SK-N-SH treated with all-trans-retinoic acid at 6 μM for 48 hours (cell line): ENCODE data around the gene SCLT1.

Experiments used
- ATAC-seq: fragments of 200-7000 bp; cut with Tn5 transposase; 3 replicates; pipeline ENCODE4 v1.9.1; 2020; ENCODE audit warnings: mild to moderate bottlenecking, moderate library complexity
- ARNTL ChIP-seq: fragments of 450-650 bp; formaldehyde crosslinking; IDR thresholded peaks from 2 replicates; pipeline ENCODE4 v1.5.0; 2020; ENCODE audit warnings: low read depth, mild to moderate bottlenecking, moderate library complexity, borderline replicate concordance
- BACH2 ChIP-seq: fragments of 250-450 bp; sonication (Bioruptor Pico); IDR thresholded peaks from 2 replicates; pipeline ENCODE4 v1.9.0; 2021; ENCODE audit warnings: mild to moderate bottlenecking, borderline replicate concordance
- CSDC2 ChIP-seq: fragments of 250-450 bp; sonication (Bioruptor Pico); IDR thresholded peaks from 2 replicates; pipeline ENCODE4 v1.5.0; 2020; ENCODE audit warnings: mild to moderate bottlenecking, moderate library complexity
- GLIS3 ChIP-seq: fragments of 250-450 bp; sonication (Bioruptor Pico); IDR thresholded peaks from 2 replicates; pipeline ENCODE4 v1.5.0; 2020; ENCODE audit warnings: mild to moderate bottlenecking, moderate library complexity
- ISL1 ChIP-seq: fragments of 250-450 bp; sonication (Bioruptor Pico); IDR thresholded peaks from 2 replicates; pipeline ENCODE4 v2.1.2; 2022; ENCODE audit warnings: mild to moderate bottlenecking, moderate library complexity
- OSR1 ChIP-seq: fragments of 250-450 bp; sonication (Bioruptor Pico); IDR thresholded peaks from 2 replicates; pipeline ENCODE4 v1.8.0; 2022; ENCODE audit warnings: moderate library complexity, mild to moderate bottlenecking, inconsistent platforms
- PPARA ChIP-seq: fragments of 250-450 bp; sonication (Bioruptor Pico); IDR thresholded peaks from 2 replicates; pipeline ENCODE4 v1.5.0; 2020; ENCODE audit warnings: mild to moderate bottlenecking, borderline replicate concordance
- RARB ChIP-seq: fragments of 250-450 bp; sonication (Bioruptor Pico); IDR thresholded peaks from 2 replicates; pipeline ENCODE4 v1.8.0; 2021; ENCODE audit warnings: mild to moderate bottlenecking, moderate library complexity
- SNAI2 ChIP-seq: fragments of 250-450 bp; sonication (Bioruptor Pico); IDR thresholded peaks from 2 replicates; pipeline ENCODE4 v1.5.0; 2020; ENCODE audit warnings: mild to moderate bottlenecking, moderate library complexity
- TCF4 ChIP-seq: fragments of 250-450 bp; sonication (Bioruptor Pico); IDR thresholded peaks from 2 replicates; pipeline ENCODE4 v1.8.0; 2021; ENCODE audit warnings: mild to moderate bottlenecking, moderate library complexity, borderline replicate concordance
- TOX ChIP-seq: fragments of 250-450 bp; sonication (Bioruptor Pico); IDR thresholded peaks from 2 replicates; pipeline ENCODE4 v1.8.0; 2021; ENCODE audit warnings: mild to moderate bottlenecking, moderate library complexity, borderline replicate concordance
- ZC3H10 ChIP-seq: fragments of 250-450 bp; sonication (Bioruptor Pico); IDR thresholded peaks from 2 replicates; pipeline ENCODE4 v1.5.1; 2021; ENCODE audit warnings: mild to moderate bottlenecking, moderate library complexity
- ZFP3 ChIP-seq: fragments of 250-450 bp; sonication (Bioruptor Pico); IDR thresholded peaks from 2 replicates; pipeline ENCODE4 v1.5.0; 2020; ENCODE audit warnings: mild to moderate bottlenecking, moderate library complexity
- ZFP30 ChIP-seq: fragments of 450-650 bp; formaldehyde crosslinking; IDR thresholded peaks from 2 replicates; pipeline ENCODE4 v1.5.0; 2022; ENCODE audit warnings: mild to moderate bottlenecking, moderate library complexity
- ZNF565 ChIP-seq: fragments of 450-650 bp; formaldehyde crosslinking; conservative IDR thresholded peaks from 2 replicates; pipeline ENCODE4 v1.5.0; 2020; ENCODE audit warnings: low read depth, mild to moderate bottlenecking, moderate library complexity
- ZNF70 ChIP-seq: fragments of 450-650 bp; formaldehyde crosslinking; IDR thresholded peaks from 2 replicates; pipeline ENCODE4 v1.5.0; 2020; ENCODE audit warnings: mild to moderate bottlenecking, moderate library complexity
- ZNF8 ChIP-seq: fragments of 450-650 bp; formaldehyde crosslinking; IDR thresholded peaks from 2 replicates; pipeline ENCODE4 v1.5.0; 2020; ENCODE audit warnings: mild to moderate bottlenecking, moderate library complexity
- TF ChIP-seq, protein P1 (sequence below): fragments of 250-450 bp; sonication (Bioruptor Pico); IDR thresholded peaks from 2 replicates; pipeline ENCODE4 v1.5.0; 2020; ENCODE audit warnings: mild to moderate bottlenecking, moderate library complexity
- TF ChIP-seq, protein P2 (sequence below): fragments of 250-450 bp; sonication (Bioruptor Pico); IDR thresholded peaks from 2 replicates; pipeline ENCODE4 v1.8.0; 2020; ENCODE audit warnings: mild to moderate bottlenecking, moderate library complexity, borderline replicate concordance
- TF ChIP-seq, protein P3 (sequence below): fragments of 250-450 bp; sonication (Bioruptor Pico); IDR thresholded peaks from 2 replicates; pipeline ENCODE4 v1.8.0; 2021; ENCODE audit warnings: low read depth, mild to moderate bottlenecking, moderate library complexity, borderline replicate concordance
- TF ChIP-seq, protein P4 (sequence below): fragments of 250-450 bp; sonication (Bioruptor Pico); IDR thresholded peaks from 2 replicates; pipeline ENCODE4 v1.5.1; 2021; ENCODE audit warnings: mild to moderate bottlenecking, moderate library complexity
- TF ChIP-seq, protein P5 (sequence below): fragments of 250-450 bp; sonication (Bioruptor Pico); IDR thresholded peaks from 2 replicates; pipeline ENCODE4 v1.5.1; 2020; ENCODE audit warnings: low read depth, mild to moderate bottlenecking, moderate library complexity

The SCLT1 gene

DNA sequence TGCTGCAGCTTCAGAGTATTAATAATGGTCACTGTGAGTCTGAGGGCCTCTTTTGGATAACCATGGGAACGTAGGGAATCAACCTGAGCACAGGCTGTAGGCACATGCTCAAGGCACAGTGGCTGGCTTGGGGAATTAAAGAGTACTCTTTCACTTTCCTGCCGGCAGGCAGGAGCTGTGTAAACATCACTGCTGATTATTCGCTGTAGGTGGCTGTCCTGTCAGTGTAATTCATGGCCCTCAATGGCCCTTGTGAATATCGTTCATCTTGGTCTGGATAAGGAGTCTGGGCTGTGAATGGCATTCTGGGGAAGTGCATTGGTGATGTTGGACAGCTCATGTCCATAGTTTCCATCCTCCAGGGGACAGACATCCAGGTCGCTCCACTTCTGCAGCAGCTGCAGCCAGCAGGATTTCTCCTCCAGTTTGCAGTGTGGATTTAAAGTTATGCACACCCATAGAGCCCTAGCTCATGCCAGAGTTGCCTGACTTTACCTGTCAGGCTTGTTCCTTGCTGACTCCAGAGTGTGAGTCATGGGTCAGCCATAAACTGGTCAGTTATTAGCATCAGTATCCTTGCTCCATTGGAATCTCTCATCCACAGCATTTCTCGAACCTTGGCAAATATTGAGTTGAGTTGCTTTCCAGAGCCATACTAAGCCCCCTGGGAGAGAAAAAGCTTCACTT lies 45.6 kb upstream of the SCLT1 start (continued):
- TF ChIP-seq TOX (CRISPR knock-in tag): no peak
- TF ChIP-seq TCF4 (CRISPR knock-in tag): no peak

DNA sequence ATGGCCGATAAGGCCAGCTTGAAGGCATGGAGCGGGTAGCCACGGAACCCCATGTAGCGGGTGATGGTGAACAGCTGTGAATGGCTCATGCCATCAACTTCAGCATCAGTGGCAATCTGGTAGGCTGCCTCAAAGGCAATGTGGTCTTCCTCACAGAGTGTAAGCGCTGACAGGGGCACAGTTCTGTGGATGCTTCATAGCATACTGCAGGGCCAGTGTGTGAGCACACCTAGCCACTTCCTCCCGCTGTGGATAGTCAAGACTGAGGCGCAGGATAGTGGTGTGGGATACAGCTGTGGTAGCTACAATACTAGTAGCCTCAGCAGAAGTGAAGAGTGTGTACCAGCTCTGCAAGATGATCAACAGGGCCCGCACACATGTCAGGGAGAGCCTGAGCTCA lies 43.1 kb upstream of the SCLT1 start:
- ATAC-seq: no peak; the same call in 2 of the 3 replicates
- TF ChIP-seq ZFP3 (CRISPR knock-in tag) (no peak), SNAI2 (no peak), TOX (CRISPR knock-in tag) (no peak), RARB (CRISPR knock-in tag) (no peak), ISL1 (no peak), ZC3H10 (CRISPR knock-in tag) (no peak), CSDC2 (CRISPR knock-in tag) (no peak), ZNF8 (CRISPR knock-in tag) (no peak), ZNF70 (no peak), TCF4 (CRISPR knock-in tag) (no peak), BACH2 (CRISPR knock-in tag) (no peak), OSR1 (CRISPR knock-in tag) (no peak), GLIS3 (no peak), ZFP30 (CRISPR knock-in tag) (no peak)
- TF ChIP-seq, protein P1, sequence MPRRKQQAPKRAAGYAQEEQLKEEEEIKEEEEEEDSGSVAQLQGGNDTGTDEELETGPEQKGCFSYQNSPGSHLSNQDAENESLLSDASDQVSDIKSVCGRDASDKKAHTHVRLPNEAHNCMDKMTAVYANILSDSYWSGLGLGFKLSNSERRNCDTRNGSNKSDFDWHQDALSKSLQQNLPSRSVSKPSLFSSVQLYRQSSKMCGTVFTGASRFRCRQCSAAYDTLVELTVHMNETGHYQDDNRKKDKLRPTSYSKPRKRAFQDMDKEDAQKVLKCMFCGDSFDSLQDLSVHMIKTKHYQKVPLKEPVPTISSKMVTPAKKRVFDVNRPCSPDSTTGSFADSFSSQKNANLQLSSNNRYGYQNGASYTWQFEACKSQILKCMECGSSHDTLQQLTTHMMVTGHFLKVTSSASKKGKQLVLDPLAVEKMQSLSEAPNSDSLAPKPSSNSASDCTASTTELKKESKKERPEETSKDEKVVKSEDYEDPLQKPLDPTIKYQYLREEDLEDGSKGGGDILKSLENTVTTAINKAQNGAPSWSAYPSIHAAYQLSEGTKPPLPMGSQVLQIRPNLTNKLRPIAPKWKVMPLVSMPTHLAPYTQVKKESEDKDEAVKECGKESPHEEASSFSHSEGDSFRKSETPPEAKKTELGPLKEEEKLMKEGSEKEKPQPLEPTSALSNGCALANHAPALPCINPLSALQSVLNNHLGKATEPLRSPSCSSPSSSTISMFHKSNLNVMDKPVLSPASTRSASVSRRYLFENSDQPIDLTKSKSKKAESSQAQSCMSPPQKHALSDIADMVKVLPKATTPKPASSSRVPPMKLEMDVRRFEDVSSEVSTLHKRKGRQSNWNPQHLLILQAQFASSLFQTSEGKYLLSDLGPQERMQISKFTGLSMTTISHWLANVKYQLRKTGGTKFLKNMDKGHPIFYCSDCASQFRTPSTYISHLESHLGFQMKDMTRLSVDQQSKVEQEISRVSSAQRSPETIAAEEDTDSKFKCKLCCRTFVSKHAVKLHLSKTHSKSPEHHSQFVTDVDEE (CRISPR knock-in tag): no peak
- TF ChIP-seq, protein P2, sequence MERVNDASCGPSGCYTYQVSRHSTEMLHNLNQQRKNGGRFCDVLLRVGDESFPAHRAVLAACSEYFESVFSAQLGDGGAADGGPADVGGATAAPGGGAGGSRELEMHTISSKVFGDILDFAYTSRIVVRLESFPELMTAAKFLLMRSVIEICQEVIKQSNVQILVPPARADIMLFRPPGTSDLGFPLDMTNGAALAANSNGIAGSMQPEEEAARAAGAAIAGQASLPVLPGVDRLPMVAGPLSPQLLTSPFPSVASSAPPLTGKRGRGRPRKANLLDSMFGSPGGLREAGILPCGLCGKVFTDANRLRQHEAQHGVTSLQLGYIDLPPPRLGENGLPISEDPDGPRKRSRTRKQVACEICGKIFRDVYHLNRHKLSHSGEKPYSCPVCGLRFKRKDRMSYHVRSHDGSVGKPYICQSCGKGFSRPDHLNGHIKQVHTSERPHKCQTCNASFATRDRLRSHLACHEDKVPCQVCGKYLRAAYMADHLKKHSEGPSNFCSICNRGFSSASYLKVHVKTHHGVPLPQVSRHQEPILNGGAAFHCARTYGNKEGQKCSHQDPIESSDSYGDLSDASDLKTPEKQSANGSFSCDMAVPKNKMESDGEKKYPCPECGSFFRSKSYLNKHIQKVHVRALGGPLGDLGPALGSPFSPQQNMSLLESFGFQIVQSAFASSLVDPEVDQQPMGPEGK (CRISPR knock-in tag): no peak
- TF ChIP-seq, protein P3, sequence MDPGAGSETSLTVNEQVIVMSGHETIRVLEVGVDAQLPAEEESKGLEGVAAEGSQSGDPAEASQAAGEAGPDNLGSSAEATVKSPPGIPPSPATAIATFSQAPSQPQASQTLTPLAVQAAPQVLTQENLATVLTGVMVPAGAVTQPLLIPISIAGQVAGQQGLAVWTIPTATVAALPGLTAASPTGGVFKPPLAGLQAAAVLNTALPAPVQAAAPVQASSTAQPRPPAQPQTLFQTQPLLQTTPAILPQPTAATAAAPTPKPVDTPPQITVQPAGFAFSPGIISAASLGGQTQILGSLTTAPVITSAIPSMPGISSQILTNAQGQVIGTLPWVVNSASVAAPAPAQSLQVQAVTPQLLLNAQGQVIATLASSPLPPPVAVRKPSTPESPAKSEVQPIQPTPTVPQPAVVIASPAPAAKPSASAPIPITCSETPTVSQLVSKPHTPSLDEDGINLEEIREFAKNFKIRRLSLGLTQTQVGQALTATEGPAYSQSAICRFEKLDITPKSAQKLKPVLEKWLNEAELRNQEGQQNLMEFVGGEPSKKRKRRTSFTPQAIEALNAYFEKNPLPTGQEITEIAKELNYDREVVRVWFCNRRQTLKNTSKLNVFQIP: no peak
- TF ChIP-seq, protein P4, sequence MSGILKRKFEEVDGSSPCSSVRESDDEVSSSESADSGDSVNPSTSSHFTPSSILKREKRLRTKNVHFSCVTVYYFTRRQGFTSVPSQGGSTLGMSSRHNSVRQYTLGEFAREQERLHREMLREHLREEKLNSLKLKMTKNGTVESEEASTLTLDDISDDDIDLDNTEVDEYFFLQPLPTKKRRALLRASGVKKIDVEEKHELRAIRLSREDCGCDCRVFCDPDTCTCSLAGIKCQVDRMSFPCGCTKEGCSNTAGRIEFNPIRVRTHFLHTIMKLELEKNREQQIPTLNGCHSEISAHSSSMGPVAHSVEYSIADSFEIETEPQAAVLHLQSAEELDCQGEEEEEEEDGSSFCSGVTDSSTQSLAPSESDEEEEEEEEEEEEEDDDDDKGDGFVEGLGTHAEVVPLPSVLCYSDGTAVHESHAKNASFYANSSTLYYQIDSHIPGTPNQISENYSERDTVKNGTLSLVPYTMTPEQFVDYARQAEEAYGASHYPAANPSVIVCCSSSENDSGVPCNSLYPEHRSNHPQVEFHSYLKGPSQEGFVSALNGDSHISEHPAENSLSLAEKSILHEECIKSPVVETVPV: no peak
- TF ChIP-seq, protein P5, sequence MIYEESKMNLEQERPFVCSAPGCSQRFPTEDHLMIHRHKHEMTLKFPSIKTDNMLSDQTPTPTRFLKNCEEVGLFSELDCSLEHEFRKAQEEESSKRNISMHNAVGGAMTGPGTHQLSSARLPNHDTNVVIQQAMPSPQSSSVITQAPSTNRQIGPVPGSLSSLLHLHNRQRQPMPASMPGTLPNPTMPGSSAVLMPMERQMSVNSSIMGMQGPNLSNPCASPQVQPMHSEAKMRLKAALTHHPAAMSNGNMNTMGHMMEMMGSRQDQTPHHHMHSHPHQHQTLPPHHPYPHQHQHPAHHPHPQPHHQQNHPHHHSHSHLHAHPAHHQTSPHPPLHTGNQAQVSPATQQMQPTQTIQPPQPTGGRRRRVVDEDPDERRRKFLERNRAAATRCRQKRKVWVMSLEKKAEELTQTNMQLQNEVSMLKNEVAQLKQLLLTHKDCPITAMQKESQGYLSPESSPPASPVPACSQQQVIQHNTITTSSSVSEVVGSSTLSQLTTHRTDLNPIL (CRISPR knock-in tag): no peak

DNA sequence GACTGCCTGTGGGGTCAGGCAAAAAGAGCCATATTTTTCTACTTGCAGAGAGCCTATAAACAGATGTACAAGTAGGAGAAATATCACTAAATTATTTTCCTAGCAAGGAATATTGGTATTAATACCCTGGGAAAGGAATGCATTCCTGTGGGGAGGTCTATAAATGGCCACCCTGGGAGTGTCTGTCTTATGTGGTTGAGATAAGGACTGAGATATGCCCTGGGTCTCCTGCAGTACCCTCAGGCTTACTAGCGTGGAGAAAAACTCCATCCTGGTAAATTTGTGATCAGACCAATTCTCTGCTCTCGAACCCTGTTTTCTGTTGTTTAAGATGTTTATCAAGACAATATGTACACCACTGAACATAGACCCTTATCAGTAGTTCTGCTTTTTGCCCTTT lies 38.0 kb upstream of the SCLT1 start:
- TF ChIP-seq ZNF8 (CRISPR knock-in tag): no peak
- no peak for TF ChIP-seq RARB (CRISPR knock-in tag)
- no peak for TF ChIP-seq BACH2 (CRISPR knock-in tag)
- no peak for TF ChIP-seq ZFP30 (CRISPR knock-in tag)
- no peak for ATAC-seq

DNA sequence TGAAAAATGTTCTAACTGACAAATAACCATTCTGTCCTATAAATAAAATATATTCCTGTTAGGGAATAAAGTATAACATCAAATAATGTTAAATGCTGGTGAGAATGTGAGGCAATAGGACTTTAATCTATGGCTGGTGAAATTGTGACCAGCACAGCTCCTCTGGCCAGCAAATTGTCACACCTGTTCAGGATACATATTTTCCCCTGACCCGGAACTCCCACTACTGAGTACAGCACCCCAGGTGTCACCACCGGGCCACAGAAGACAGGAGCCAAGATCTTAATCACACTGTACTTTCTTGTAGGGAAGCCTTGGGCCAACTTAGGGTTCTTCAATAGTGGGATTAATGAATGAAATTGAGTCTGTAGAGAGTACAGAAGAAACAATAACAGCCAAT lies 35.8 kb upstream of the SCLT1 start:
- ATAC-seq: no peak
- TF ChIP-seq ARNTL (CRISPR knock-in tag) (no peak), ZFP30 (CRISPR knock-in tag) (no peak), ZNF565 (CRISPR knock-in tag) (no peak), PPARA (CRISPR knock-in tag) (no peak), TCF4 (CRISPR knock-in tag) (no peak), RARB (CRISPR knock-in tag) (no peak), SNAI2 (no peak), BACH2 (CRISPR knock-in tag) (no peak), CSDC2 (CRISPR knock-in tag) (no peak), OSR1 (CRISPR knock-in tag) (no peak), ZNF70 (no peak), ZNF8 (CRISPR knock-in tag) (no peak)
- TF ChIP-seq, protein P3: no peak
- TF ChIP-seq, protein P5 (CRISPR knock-in tag): no peak
